IPS-18c (cell line): ENCODE data around the gene FBN2.

Experiments used
- H3K4me3 ChIP-seq: 2 replicates; pipeline ENCODE4 v1.7.0; 2013; ENCODE audit warnings: low read depth, mild to moderate bottlenecking, low read length, moderate library complexity; ENCODE audit not compliant: insufficient read depth
- H3K9me3 ChIP-seq: one replicate; pipeline ENCODE4 v1.6.1; 2013; ENCODE audit warnings: mild to moderate bottlenecking, low read length, moderate library complexity; ENCODE audit not compliant: control insufficient read depth, insufficient read depth

FBN2 gene

DNA sequence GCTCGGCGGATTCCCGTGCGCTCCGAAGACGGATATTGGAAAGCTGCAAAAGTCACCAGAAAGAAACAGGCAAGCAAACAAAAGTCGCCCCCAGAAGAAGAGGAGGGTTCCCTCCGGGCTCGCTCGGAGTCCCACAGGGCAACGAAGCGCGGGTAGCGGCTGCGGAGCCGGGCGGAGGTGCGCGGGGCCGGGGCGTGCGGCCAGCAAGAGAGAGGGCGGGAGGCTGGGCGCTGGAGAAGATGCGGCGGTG lies at the start of gene FBN2:
FBN2 (minus strand) TSS at position 246 of the 250 bp plus-strand sequence. CDS start 642 bp downstream, outside the sequence.
- H3K9me3 ChIP-seq = peaks cover 2% of the 10 kb centered on the region
- H3K4me3 ChIP-seq = peak within 1 kb of the TSS; percentile 71

DNA sequence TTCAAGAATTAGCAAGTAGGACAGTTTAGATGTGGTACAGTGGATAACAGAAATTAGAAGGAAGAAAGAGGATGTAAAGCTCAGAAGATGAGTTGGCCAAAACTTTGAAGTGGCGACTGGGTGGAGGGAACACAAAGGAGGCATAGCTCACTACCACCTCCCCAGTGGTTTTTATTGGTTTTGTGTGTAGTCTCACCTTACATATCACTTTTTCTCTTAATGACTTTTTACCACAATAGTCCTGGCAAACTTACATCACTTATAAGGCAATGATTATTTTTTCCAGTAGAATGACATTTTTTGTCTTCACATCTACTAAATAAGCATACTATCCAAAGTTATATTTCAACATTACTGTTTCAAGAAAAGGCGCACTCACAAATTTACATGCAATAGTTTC lies 49.2 kb upstream of the FBN2 start:
- H3K9me3 ChIP-seq = no peaks in the 10 kb centered on the region
- no peak overlapping the region for H3K4me3 ChIP-seq

DNA sequence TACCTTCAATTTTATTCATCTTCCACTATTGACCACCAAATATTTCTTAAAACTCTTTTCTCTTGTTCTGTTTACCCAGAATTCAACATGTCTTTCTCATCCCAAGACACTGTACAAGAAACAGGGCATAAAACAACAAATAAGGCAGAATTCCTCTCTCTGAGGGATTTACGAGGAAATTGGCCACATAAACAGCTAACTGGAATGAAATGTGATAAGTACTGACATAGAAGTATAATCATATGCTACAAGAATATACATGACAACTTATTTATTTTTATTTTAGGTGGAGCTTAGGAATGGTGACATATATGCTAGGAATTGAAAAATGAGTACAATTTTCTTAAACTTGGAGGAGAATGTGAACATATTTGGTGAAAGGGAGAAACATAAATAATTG lies 48.8 kb upstream of the FBN2 start:
- no peaks in the 10 kb centered on the region for H3K9me3 ChIP-seq
- H3K4me3 ChIP-seq = no peak overlapping the region

DNA sequence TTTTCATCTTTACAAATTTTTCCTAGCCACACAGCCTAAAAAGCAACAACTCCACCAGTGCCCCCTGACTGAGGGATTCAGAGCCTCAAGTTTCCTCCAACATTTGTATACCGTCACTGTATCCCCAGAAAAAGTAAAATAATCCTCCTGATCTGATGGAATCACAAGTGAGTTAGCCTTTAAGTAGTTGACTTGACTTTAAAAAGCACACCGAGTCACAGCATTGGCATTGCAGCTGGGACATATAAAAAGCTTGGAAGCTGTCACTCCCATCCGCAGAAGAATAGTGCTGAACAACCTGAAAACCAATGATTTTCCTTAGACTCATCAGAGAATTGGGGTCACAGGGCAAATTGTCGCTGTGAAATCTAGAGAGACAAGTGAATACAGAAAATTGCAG lies 41.6 kb upstream of the FBN2 start:
- H3K9me3 ChIP-seq = no peaks in the 10 kb centered on the region
- H3K4me3 ChIP-seq = no peak overlapping the region

DNA sequence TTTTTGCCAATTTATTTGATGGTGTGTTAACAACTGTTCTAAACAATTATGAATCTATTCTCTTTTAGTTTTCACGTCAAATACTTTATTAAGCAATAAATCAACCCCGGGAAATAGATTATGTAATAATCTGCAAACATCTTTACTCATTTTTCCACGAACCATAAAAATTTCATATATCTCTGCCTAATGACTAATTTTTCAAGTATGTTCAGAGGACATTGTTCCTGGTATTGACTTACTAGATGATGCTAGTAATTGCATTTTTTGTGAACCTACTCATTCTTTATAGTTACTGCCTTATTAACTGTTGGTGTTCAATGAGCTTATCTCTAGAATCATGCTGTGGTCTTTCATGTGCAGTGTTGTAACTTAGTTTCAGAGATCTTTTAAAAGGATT lies 41.0 kb upstream of the FBN2 start:
- no peaks in the 10 kb centered on the region for H3K9me3 ChIP-seq
- no peak overlapping the region for H3K4me3 ChIP-seq

DNA sequence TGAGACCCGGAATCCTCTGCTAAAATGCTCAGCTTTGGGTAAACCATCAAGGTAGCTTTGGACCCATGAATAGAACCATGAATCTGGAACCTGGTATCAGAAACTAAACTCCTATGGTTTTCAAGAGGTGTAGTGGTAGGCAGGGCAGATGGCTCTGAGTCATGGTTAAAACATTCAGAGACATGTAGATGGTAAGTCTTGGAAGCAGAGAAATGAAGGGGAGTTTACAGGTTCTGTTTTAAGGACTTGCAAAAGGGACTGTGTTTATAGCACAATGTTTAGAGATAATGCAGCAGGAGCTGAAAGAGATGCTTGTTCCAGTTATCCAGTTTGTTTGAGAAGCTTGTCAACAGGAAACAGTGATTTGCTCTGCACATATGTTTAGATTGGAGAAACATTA lies 36.0 kb upstream of the FBN2 start:
- H3K9me3 ChIP-seq = no peaks in the 10 kb centered on the region
- no peak overlapping the region for H3K4me3 ChIP-seq

DNA sequence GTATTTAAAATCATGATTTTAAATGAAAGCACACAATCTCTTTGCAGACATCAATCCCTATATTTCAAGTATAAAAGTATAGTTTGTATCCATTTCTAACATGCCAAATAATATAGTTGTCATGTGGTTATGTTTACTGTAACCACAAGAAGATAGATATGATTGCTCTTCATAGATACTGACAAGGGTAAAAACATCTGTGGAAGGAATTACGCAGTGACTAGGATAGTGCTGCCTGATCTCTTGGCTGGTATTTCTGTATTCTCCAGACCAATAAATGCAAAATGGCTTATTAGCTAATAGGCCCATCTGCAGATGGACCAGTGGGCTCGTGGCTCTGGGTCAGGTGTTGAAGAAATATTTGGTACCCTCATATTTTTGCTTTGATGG lies 34.9 kb upstream of the FBN2 start:
- H3K9me3 ChIP-seq = no peaks in the 10 kb centered on the region
- no peak overlapping the region for H3K4me3 ChIP-seq

DNA sequence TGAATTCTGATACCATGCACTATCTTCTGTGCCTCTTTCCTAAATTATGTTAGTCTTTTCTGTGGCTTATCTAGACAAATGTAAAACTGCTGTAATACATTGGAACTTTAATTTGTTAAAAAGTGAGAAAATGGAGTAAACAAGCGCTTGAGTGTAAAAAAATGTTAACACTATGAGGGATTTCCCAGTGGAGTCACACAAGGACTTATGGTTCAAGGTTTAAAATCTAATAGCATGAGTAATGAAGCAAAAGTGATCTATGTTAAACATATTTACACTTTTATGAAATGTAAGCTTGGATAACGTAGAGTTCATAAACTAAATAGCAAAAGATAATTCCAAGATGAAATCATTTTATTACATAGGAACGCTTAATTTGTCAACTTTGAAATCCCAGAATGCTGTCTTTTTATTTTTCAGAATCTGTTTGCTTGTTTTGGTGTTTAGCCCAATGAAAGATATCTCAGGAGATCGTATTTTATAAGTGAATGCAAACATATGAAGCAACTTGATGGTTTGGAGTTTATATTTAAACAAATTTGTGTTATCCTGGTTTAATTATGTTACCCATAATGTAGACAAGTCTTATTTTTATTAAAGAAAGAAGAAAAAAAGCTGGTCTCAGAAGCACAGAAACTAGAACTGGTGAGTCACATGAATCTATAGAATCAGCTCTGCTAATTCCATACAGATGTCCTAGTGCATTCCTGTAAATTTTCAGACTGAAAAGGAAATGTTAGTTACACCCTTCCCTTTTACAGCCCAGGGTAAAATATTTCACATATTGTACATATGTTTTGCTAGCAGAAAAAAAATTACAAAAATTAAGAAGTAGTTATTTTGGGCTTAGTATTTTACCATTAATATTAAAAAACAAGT lies 34.2 kb upstream of the FBN2 start:
- Histone ChIP-seq H3K9me3 (no peaks in the 10 kb centered on the region), H3K4me3 (no peak overlapping the region)

DNA sequence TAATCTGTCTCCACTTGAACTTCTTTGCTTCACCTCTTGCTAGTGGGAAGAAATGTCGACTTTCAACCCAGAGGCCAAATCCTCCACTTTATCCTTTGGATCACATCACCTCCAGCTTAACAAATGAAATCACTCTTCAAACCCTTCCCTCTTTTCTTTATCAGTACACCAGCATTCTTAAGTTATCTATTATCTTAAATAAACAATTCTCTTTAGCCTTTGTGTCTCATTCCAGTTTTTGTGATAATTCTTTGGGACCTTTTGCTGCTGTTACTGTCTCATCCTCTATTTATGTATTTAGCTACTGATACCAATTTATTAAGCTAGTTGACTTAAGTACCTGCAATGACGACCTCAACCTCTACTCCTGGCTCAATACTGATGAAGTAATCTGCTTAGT lies 28.1 kb upstream of the FBN2 start:
- Histone ChIP-seq H3K4me3 (no peak overlapping the region), H3K9me3 (no peaks in the 10 kb centered on the region)

DNA sequence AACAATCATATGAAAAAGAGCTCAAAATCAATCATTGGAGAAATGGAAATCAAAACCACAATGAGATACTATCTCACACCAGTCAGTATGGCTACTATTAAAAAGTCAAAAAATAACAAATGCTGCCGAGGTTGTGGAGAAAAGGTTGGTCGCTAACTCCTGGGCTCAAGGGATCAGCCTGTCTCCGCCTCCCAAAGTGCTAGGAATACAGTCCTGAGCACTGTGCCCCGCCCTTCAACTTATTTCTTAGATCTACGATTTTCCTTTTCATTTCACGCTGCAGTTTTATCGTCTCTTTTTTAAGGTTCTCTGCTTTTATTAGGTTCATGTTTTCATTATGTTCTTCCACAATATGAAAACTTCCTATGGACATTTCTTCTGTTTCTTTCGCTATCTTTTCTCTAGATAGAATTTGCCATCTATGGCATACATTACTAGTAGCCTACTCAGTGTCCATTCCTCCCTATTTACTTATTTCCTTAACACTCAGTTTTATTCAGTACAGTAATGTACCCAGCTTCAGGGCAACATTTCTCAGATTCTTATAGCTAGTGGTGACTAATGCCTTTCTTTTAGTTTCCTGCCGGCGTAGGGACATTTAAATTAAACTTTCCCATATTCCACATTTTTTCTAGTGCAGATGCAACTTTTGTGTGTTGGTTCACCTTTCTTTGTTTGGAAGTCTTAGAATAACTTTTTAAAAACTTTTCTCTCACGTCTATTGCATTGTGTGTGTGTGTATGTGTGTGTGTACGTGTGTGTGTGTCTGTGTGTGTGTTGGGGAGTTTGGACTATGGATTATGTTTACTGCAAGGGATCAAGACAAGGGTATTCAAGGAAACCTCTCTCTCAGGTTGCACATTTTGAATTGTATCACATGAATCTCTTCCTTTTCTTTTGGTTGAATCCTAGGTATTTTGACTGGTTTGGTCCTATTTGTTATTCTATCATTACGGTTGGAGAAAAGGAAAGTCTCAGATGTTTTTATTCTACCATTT lies 21.6 kb upstream of the FBN2 start:
- Histone ChIP-seq H3K9me3 (no peaks in the 10 kb centered on the region), H3K4me3 (no peak overlapping the region)

DNA sequence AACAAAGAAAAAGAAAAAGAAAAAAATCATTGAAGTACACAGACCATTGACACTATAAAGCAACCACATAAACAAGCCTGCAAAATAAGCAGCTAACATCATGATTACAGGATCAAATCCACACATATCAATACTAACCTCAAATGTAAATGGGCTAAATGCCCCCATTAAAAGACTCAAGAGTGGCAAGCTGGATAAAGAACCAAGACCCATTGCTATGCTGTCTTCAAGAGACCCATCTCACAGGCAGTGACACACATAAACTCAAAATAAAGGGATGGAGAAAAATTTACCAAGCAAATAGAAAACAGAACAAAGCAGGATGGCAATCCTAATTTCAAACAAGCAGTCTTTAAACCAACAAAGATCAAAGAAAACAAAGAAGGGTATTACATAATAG lies 15.7 kb upstream of the FBN2 start:
- no peaks in the 10 kb centered on the region for H3K9me3 ChIP-seq

DNA sequence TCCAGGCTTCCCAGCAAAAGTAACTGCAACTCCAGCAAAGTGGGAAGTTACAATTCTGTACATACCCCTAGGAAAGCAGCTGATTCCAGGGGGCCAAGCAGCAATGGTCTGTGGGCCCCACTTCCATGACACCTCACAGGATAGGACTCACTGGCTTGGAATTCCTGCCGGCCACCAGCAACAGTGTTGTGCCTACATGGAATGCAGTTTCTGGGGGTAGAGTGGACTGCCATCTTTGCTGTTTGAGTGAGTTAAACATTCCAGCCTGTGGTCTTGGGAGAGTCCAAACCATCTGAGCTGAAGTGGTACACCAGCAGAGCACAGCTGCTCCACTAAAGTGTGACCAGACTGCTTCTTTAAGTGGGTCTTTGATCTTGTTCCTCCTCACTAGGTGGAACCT lies 13.4 kb upstream of the FBN2 start:
- Histone ChIP-seq H3K9me3 (no peaks in the 10 kb centered on the region), H3K4me3 (no peak overlapping the region)

More for the DNA sequence above, 15.7 kb upstream of the FBN2 start:
- H3K4me3 ChIP-seq = no peak overlapping the region

DNA sequence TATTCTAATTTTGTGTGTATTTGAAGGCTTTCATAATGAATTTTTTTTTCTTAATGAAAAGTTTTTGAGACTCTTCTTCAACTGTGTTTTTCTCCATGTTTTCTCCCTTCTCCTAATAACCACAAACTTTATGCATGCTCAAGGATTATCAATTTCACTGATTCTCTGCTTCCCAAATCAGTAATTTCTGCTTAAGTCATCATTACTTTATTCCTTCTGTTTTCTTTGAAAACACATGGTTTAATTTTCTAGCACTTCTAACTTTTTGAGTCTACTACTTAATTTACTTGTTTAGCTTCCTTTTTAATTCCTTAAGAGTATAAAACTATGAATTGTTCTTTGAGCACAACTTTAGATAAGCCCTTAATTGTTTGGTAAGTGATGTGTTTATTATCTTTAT lies 11.5 kb upstream of the FBN2 start:
- H3K9me3 ChIP-seq = no peaks in the 10 kb centered on the region

DNA sequence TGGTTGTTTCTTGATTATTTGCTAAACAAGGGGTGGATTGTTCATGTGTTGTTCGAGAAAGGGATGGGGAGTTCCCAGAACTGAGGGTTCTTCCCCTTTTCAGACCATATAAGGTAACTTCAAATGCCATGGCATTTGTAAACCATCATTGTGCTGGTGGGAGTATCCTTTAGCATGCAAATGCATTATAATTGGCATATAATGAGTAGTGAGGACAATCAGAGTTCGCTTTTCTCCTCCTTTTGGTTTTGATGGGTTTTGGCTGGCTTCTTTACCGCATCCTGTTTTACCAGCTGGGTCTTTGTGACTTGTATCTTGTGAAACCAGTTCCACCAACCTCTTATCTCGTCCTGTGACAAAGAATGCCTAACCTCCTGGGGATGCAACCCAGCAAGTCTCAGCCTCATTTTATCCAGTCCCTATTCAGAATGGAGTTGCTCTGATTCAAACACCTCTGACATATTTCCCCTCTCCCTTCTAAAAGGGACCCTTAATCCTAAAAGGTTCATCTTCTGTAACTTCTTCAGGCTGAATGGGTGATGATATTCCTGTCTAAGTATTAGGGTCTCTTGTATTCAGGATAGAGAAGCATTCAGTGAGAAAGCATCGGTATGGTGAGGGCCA lies 8.7 kb upstream of the FBN2 start:
- Histone ChIP-seq H3K9me3 (no peaks in the 10 kb centered on the region), H3K4me3 (no peak overlapping the region)

More for the DNA sequence above, 11.5 kb upstream of the FBN2 start:
- no peak overlapping the region for H3K4me3 ChIP-seq

DNA sequence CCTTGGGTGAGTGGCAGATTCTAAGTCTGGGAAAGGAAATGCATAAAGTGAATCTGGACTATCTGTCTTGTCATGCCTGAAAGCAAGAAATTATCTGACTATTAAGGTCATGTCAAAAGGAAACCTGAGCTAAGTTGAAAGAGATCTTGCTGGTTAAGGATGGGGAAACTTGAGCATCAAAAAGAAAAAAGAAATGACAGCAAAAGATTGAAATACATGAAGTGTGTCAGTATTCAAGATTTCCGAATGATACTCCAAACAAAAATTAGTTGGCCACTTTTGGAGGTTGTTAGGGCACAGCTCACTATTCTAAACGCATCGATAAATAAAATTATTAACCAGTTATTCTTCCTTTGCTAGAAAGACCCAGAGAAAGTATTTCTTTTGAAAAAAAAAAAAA lies 3.3 kb upstream of the FBN2 start:
- Histone ChIP-seq H3K9me3 (peaks cover 2% of the 10 kb centered on the region), H3K4me3 (no peak overlapping the region)

DNA sequence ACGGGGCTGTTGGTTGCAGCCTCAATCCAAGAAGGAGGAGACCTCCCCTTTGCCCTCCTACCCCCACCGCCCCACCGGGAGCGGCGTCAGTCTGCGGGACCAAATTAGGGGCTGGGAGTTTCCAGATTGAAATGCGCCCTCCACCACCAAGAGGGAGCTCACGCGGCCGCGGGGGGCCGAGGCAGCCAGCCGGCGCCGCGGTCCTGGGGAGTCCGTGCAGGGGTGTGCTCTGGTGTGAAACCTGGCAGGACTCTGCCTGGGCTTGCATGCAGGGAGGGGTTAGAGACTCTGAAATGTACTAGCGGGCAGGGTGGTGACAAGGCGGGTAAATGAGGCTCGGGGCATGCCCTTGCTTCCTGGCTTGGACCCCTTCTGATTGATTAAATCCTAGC lies 989 bp upstream of the FBN2 start:
- H3K9me3 ChIP-seq = peaks cover 2% of the 10 kb centered on the region
- peak overlapping the region; percentile 71 for H3K4me3 ChIP-seq

DNA sequence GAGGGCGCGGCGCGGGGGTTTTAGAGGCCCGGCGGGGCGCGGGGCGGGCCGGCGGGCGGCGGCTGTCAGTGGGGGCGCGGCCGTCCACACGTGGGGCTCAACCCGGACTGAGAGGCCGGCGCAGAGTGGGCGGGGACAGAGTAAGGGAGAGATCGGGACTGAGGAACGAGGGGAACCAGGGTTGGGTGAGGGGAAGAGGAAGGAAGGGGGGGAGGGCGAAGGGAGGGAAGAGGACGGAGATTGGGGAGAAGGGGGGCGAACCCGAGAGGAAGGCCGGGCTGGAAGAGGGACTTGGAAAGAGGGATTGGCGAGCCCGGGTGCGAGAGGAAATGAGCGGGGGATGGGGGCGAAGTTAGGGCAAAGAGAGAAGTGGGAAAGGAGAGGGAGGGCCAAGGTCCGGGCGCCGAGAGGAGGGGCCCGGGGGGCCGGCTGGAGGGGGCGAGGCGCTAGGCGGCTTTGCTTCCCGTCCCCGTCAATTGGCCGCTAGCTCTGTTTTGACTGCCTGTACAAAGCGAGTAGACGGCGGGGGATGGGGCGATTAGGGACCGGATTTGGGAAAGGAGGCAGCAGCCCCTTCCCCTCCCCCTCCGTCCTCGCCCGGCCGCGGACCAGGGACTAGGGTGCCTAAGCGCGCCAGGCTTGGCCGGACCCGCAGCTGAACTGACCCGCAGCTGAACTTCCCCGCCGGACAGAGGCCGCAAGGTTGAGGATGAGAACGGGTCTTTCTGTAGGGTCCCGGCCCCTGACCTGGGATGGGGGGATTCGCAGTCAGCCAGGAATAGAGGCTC lies 399 bp upstream of the FBN2 start:
- H3K9me3 ChIP-seq = peaks cover 2% of the 10 kb centered on the region
- peak overlapping the region; percentile 71 for H3K4me3 ChIP-seq
